Natural killer cell (primary cell): ENCODE data around the gene CLDN14. TPM values are rescaled to one million over a fixed set of nuclear protein-coding genes. Genes with fewer than 3 reads are reported as not detected.

ENCODE experiments used
- total RNA-seq, 4 donors: library from RNA; stranded (reverse); fragments of 120-200 nt in 1 of 4; gene quantifications; one replicate each; pipeline versions ENCODE4 v1.2.3 to v1.2.4, GENCODE V29; 2013 to 2022

CLDN14 gene
- total RNA-seq, 3 donors from 2014 or later (not counting 1 experiment from before 2014, with no cell fraction given): not detected

Other genes starting within 250 kb of the CLDN14 start
- 10 to 100 TPM; 59.7 to 74.1 (median 64.8) TPM for gene MORC3, start 159.9 kb downstream of the CLDN14 start, total RNA-seq
- 1 to 10 TPM; 7.6 to 7.9 (median 7.7) TPM for gene CHAF1B, start 94.7 kb downstream of the CLDN14 start, total RNA-seq
- gene SIM2, start 219.0 kb upstream of the CLDN14 start, total RNA-seq: not detected